Daoy (cell line): Measurements from ENCODE around the gene PAIP1. TPM values are rescaled to one million over a fixed set of nuclear protein-coding genes. Genes with fewer than 3 reads are reported as not detected.
"Not testable (repeated sequence)": the region's sequence is repeated elsewhere in the genome, so short reads cannot be mapped to it uniquely, and the experiment has no call there.

Source experiments
- DNase-seq: peaks from one replicate; pipeline ENCODE4 v3.0.0-alpha.2; 2015; ENCODE audit warnings: low read depth
- total RNA-seq: library from RNA; depleted of rRNA; stranded (reverse); fragments of >200 nt; shearing (Covaris generic); gene quantifications from 2 replicates; pipeline ENCODE4 v1.2.3, GENCODE V29; 2014; rRNA removed

Gene PAIP1, protein sequence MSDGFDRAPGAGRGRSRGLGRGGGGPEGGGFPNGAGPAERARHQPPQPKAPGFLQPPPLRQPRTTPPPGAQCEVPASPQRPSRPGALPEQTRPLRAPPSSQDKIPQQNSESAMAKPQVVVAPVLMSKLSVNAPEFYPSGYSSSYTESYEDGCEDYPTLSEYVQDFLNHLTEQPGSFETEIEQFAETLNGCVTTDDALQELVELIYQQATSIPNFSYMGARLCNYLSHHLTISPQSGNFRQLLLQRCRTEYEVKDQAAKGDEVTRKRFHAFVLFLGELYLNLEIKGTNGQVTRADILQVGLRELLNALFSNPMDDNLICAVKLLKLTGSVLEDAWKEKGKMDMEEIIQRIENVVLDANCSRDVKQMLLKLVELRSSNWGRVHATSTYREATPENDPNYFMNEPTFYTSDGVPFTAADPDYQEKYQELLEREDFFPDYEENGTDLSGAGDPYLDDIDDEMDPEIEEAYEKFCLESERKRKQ
- 109 and 131 TPM in 2 replicates for total RNA-seq

DNA sequence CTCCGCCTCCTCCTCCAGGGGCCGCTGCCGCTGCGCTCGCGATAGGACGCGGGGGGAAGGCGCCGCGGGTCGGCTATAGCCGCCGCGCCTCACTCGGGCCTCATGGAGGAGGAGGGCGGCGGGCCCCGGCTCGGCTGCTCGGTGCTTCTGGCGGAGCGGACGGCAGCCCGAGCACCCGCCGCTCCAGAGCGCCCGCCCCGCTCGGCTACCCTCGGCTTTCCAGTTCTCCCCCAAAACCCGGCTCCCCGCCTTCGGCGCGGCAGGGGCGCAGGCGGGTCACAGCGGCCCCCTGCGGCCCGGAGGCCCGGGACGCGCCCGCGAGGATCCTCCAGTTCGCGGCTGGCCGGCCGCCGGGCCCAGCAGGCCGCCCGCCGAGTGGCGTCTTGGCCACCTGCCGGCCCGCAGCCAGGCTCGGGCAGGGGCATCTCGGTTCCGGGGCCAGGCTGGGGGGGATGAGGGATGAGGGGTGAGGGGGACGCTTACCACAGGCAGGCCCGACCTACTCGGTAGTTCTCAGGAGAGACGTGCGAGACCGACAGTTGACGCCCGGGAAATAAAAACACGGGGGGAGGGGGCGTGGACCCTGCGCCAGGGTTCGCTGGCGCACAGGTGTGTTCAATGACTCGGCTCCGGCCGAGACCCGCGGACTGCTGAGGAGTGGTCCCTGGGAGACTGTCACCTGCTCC is at the start of gene PAIP1:
TSS of gene PAIP1 (minus strand) at position 221 of the 686 bp plus-strand sequence. CDS start 231 bp downstream, outside the sequence.
- peak; percentile 89 for DNase-seq

GRCh38 chr5:43606351-43606750 is 49.5 kb upstream of the PAIP1 start:
- no peak for DNase-seq

- no peak for DNase-seq
Observed at GRCh38 chr5:43604699-43605098, 47.8 kb upstream of the PAIP1 start.

DNA sequence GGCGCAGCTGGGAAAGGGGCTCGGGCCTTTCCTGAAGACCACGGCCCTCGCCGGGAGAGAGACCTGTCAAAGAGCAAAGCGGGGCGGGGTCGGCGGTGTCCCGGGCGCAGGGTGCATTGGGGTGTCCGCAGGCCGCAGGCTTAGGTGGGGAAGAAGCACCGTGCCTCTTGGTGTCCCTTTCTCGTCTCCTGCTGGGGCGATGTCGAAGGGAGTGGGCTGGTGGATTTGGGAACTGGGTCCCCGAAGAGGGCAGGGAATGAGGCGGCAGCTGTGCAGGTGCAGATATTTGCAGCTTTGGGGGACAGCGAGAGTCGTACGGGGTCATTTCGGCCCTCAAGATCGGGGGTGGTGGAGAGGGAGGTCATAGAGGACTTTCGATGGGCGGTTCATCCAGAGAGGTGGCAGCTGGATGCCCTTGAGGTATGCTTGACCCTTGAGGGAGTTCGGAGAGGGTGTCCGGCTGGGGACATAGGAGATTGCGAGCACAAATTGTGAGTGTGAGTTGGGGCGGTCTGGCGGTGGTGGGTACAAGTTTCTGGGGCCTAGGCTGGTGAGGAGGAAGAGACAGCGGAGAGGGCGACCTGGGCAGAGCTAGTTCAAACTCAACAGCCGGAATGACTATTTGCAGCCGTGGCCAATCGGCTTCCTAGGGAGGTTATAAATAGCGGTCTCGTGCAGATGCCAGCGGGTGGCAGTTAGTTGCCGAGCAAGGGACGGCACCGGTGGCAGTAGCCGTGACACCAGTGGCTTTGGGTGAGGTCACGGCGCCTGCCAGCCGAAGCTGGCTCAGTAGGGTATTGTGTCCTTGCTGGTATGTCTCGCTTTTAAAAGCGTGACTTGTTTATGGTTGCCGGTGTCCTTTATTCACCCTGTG is 46.7 kb upstream of the PAIP1 start:
- peak; percentile 4 for DNase-seq

DNA sequence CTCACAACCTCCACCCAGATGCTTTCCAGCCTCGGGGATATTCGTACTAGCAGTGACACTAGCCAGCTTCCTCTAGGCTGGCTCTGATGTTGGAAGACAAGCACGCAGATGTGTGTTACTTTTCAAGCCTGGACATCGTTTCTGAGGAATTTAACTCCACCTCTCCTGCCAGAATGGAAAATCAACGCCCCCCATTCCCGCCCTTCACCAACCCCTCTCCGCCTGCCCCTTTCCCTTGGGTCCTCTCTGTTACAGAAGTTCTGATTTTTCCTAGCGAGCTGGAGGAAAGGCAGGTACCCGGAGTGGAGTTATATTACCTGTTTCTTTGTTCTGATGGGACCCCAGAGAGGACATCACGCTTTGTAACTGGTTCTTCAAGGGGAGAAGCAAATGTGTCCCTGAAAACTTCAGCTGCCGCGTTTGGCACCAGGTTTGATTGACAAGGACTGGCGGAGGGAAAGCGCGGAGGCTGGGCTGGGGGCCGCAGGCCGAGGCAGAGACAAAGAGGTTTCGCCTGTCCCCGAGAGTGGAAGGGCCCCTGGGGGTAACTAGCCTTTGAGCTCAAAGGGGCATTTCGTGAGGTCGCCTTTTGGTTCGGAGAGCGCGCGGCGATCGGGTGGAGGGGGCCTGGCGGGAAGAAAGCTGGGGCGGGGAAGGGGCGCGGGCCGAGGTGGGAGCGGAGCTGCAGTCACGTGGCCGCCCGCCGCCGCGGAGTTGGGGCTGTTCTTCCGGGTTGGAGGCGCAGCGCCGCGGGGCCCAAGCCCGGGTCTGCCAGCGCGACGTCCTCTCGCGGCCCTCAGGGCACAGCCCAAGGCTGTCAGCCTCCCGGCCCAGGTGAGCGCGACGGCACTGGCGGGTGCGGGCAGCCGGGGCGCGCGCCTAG is 45.8 kb upstream of the PAIP1 start, which contains the start of gene NNT:
TSS of gene NNT (plus strand) at position 720 of the 883 bp plus-strand sequence. CDS start 6,016 bp downstream, outside the sequence.
- peak; percentile 74 for DNase-seq

DNA sequence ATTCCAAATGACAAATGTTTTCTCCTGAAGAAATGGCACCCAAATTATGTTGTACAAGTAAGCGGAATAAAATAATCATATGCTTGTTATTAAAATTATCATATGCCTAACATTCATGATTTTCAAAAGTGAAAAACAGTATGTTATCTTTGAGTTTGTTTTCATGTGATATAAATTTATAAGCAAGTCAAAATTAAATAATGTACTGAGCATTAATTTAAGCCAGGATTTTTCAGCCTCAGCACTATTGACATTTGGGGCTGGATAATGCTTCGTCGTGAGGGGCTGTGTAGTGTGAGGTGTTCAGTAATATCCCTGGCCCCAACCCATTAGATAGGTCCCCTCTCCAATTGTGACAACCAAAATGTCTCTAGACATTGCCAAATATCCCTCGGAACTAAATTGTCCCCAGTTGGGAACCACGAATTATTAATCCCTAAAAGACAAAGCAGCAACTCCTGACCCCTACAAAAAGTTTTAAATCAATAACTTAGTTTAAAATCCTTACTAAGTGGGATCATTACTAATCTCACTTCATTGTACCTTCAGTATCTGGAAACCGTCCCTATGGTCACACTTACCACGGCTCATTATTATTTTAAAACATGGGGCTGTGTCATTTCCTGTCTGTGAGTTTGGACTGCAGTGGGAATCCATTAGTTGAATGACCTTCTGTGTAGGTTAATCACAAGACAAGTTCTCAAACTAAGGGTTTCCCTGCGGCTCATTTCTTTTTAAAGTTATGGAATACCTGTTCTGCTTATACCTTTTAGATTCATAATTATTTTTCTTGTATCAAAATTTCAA is 44.8 kb upstream of the PAIP1 start:
- DNase-seq = peak; percentile 61

DNA sequence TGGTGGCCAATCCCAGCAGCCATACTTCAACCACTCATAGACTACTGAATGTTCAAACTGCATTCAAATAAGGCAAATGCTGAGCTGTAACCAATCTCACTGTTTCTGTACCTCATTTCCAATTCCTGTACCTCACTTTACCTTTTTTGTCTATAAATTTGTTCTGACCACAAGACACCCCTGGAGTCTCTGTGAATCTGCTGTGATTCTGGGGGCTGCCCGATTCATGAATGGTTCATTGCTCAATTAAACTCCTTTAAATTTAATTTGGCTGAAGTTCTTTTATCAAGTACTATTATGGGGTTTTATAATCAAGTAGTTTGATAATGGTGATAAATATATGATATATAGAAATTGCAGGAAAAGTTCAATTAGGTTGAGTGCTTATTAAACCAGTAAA is 42.0 kb upstream of the PAIP1 start:
- not testable (repeated sequence) for DNase-seq

- DNase-seq = no peak
Observed at GRCh38 chr5:43592363-43592762, 35.5 kb upstream of the PAIP1 start.

- DNase-seq = no peak
Observed at GRCh38 chr5:43590700-43591099, 33.8 kb upstream of the PAIP1 start.

DNA sequence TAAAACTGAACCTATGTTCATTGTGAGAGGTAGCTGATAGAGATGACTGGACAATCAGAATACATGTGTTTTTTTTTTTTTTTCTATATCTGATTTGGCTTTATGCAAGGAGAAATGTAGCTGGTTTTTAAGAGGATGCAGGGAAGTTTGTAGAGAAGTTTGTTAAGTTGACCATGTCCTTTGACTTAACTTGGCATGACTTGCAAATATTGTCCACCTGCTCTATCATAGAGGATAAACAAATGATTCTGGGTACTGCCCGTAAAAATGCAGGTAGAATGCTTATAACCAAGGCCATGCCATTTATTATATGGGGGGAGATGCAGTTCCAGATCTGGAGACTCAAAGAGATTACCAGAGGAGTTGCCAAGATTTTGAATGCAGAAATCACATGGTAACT is 32.4 kb upstream of the PAIP1 start:
- no peak for DNase-seq

DNA sequence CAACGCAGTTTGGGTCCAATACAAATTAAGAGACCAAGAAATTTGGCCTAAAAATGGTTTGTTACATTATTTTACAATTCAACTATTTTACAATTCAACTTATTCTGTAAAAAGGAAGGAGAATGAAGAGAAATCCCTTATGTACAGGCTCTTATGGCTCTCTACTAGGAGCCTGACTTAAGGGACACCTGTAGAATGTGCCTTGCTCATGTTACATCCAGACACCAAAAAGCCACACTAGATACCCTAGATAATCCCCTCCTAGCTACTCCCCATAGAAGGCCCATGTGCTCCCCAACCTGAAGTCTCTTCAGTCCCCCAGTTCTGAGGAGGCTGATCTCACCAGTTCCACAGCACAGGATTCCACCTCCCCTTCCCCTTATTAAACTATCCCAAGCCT is 32.0 kb upstream of the PAIP1 start:
- no peak for DNase-seq

GRCh38 chr5:43584166-43584699 is 27.4 kb upstream of the PAIP1 start:
- no peak for DNase-seq

GRCh38 chr5:43583724-43584123 is 26.8 kb upstream of the PAIP1 start:
- DNase-seq = no peak

- no peak for DNase-seq
Observed at GRCh38 chr5:43582082-43583005, 25.5 kb upstream of the PAIP1 start.

DNA sequence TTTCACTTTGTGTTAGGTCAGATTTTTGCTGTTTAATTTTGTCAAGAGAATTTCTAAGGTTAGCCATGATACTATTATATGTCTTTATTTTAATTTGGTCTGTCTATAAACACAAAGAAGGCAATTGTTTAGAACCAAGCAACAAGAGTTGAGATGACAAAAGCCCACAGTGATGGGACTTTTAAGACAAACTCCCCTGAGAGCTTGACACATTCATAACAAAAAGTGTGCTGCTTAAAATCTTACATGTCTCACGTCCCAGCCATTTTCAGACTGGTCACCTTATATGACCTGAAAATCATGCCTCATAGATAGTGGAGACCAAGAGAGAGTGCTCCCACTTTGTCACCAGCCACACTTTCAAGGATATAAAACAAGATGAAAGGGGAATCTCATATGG is 24.5 kb upstream of the PAIP1 start:
- no peak for DNase-seq

DNA sequence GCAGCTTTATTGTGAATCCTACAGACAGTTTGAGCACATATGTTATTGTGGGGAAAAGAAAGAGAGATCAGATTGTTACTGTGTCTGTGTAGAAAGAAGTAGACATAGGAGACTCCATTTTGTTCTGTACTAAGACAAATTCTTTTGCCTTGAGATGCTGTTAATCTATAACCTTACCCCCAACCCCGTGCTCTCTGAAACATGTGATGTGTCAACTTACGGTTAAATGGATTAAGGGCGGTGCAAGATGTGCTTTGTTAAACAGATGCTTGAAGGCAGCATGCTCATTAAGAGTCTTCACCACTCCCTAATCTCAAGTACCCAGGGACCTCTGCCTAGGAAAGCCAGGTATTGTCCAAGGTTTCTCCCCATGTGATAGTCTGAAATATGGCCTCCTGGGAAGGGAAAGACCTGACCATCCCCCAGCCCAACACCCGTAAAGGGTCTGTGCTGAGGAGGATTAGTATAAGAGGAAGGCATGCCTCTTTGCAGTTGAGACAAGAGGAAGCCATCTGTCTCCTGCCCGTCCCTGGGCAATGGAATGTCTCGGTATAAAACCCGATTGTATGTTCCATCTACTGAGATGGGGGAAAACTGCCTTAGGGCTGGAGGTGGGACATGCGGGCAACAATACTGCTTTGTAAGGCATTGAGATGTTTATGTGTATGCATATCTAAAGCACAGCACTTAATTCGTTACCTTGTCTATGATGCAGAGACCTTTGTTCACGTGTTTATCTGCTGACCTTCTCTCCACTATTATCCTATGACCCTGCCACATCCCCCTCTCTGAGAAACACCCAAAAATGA is 23.7 kb upstream of the PAIP1 start:
- not testable (repeated sequence) for DNase-seq

GRCh38 chr5:43573058-43573457 is 16.2 kb upstream of the PAIP1 start:
- peak; percentile 3 for DNase-seq

- DNase-seq = no peak
Observed at GRCh38 chr5:43572357-43572756, 15.5 kb upstream of the PAIP1 start.
